ENCODE measurements around the gene ITPR1.

- TF ChIP-seq CTCF (IDR thresholded peaks at IDR 0.05) (no peak), POLR2A (IDR thresholded peaks at IDR 0.05) (no peak)
These were observed 94.6 kb downstream of the ITPR1 start for GRCh38 chr3:4587838-4588105.

All from thyroid gland (tissue), 4 donors.